ENCODE measurements around the gene PKP2. TPM values are rescaled to one million over a fixed set of nuclear protein-coding genes. Genes with fewer than 3 reads are reported as not detected.

PKP2 gene
- total and polyA plus RNA-seq, 2 of the 8 experiments (the other 6 are each of a cell fraction or from before 2014, with no cell fraction given) = 9.6 to 44.8 TPM

DNA sequence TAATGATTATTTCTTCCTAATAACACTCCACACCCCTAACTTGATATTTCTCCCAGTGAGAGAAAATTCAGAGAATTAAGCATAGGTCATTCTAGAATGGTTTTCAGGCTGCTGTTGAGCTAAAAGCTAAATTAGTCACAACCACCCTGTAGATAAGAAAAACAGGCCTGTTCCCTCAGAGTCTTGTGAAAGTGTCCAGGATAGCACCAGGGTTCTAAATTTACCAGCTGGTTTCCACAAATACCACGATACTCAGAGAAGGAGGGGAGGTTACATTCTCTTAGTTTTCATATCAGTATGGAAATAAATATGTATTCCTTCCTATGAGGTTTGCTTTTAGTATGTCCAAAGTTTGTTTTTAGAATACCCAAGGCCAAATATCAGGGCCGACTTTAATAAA is 74.9 kb downstream of the PKP2 start (continued):
- no peak for TF ChIP-seq HDAC2 (IDR thresholded peaks at IDR 0.05; ENCODE audit: borderline replicate concordance in 1 of 2, low read depth in 2 of 2, low read length in 2 of 2)
- TF ChIP-seq KDM1A (IDR thresholded peaks at IDR 0.05; ENCODE audit: borderline replicate concordance, low read length) = no peak
